B cell (primary cell): ENCODE measurements around the gene HTRA1. TPM values are rescaled to one million over a fixed set of nuclear protein-coding genes. Genes with fewer than 3 reads are reported as not detected.

ENCODE experiments used
- ATAC-seq: fragments of 200-7000 bp; cut with Tn5 transposase; one replicate; pipeline ENCODE4 v1.10.0; 2021; ENCODE audit warnings: low read depth, mild to moderate bottlenecking, moderate number of reproducible peaks, moderate library complexity
- CTCF ChIA-PET: fragments of 350-600 bp; sonication (Branson Sonifier 250); formaldehyde crosslinking; loops from one replicate; lab custom pipeline; 2021; ENCODE audit warnings: antibody characterized with exemption, inconsistent platforms; lab: Charles Lee
- POLR2A ChIA-PET: fragments of 350-600 bp; sonication (Branson Sonifier 250); formaldehyde crosslinking; loops from one replicate; lab custom pipeline; 2021; ENCODE audit warnings: antibody characterized with exemption; lab: Charles Lee
- DNase-seq: peaks from one replicate; pipeline ENCODE4 v3.0.0; 2013
- H2AFZ ChIP-seq: 2 replicates; pipeline ENCODE4 v1.6.1; 2012; ENCODE audit warnings: mild to moderate bottlenecking, low read depth, low read length; ENCODE audit not compliant: insufficient read depth, poor library complexity, severe bottlenecking
- H3K27ac ChIP-seq, 2 donors: 1 replicate in 1 of 2; 2 replicates in 1 of 2; pipeline ENCODE4 v1.5.1; 2012 to 2013; ENCODE audit warnings: low read length in 2 of 2, mild to moderate bottlenecking in 2 of 2, moderate library complexity in 1 of 2
- H3K27me3 ChIP-seq, 4 experiments: fragments of 200-600 bp in 1 of 4; sonication (generic) in 1 of 4; replicated peaks in 1 of 4; 1 replicate in 2 of 4; 2 replicates in 2 of 4; pipeline versions ENCODE4 v1.6.1 to v1.7.0; 2013 to 2016; ENCODE audit warnings: low read length in 3 of 4, mild to moderate bottlenecking in 2 of 4, mixed read lengths in 1 of 4, moderate library complexity in 1 of 4; ENCODE audit not compliant: insufficient read depth in 4 of 4, control insufficient read depth in 3 of 4; ENCODE audit errors: control extremely low read depth in 1 of 4
- H3K36me3 ChIP-seq, 2 experiments: replicated peaks in 1 of 2; 1 replicate in 1 of 2; 2 replicates in 1 of 2; pipeline versions ENCODE4 v1.6.1 to v1.7.1; 2013; ENCODE audit warnings: low read length in 1 of 2; ENCODE audit not compliant: insufficient read depth in 2 of 2, control insufficient read depth in 1 of 2; ENCODE audit errors: control extremely low read depth in 1 of 2, extremely low read depth in 1 of 2
- H3K4me1 ChIP-seq, 2 donors: fragments of 200-600 bp in 1 of 2; sonication (generic) in 1 of 2; 1 replicate in 1 of 2; 2 replicates in 1 of 2; pipeline versions ENCODE4 v1.5.1 to v1.6.1; 2013 to 2017; ENCODE audit warnings: low read length in 2 of 2; ENCODE audit not compliant: control insufficient read depth in 2 of 2, insufficient read depth in 2 of 2
- H3K4me2 ChIP-seq: replicated peaks from 2 replicates; pipeline ENCODE3; 2012; ENCODE audit warnings: mild to moderate bottlenecking, low read depth, low read length; ENCODE audit not compliant: poor library complexity, severe bottlenecking
- H3K4me3 ChIP-seq, 5 experiments: fragments of 200-600 bp in 1 of 5; sonication (generic) in 1 of 5; 1 replicate in 3 of 5; 2 replicates in 2 of 5; pipeline versions ENCODE4 v1.5.1 to v1.7.0; 2011 to 2016; ENCODE audit warnings: low read length in 4 of 5, mild to moderate bottlenecking in 4 of 5, low read depth in 2 of 5, control low read depth in 1 of 5, moderate library complexity in 1 of 5; ENCODE audit not compliant: insufficient read depth in 1 of 5; ENCODE audit errors: control extremely low read depth in 1 of 5, extremely low read depth in 1 of 5
- H3K79me2 ChIP-seq: fragments of 200-600 bp; sonication (generic); one replicate; pipeline ENCODE4 v1.6.0; 2016; ENCODE audit warnings: low read length; ENCODE audit not compliant: control insufficient read depth, insufficient read depth
- H3K9ac ChIP-seq: fragments of 200-600 bp; sonication (generic); 2 replicates; pipeline ENCODE4 v1.6.1; 2017; ENCODE audit warnings: mild to moderate bottlenecking, low read length, moderate library complexity
- H3K9me3 ChIP-seq, 3 donors: one replicate each; pipeline versions ENCODE4 v1.6.1 to v1.7.1; 2013; ENCODE audit warnings: low read length in 2 of 3; ENCODE audit not compliant: control insufficient read depth in 2 of 3, insufficient read depth in 1 of 3; ENCODE audit errors: control extremely low read depth in 1 of 3
- H4K20me1 ChIP-seq: 2 replicates; pipeline ENCODE4 v1.6.0; 2012; ENCODE audit warnings: mild to moderate bottlenecking, low read length; ENCODE audit not compliant: insufficient read depth, control insufficient read depth, poor library complexity, severe bottlenecking
- H3K27ac Mint-ChIP-seq: one replicate; pipeline ENCODE4 v1.8.0; 2021; ENCODE audit warnings: mixed read lengths
- H3K27me3 Mint-ChIP-seq: one replicate; pipeline ENCODE4 v1.8.0; 2021; ENCODE audit warnings: mixed read lengths
- H3K4me1 Mint-ChIP-seq: one replicate; pipeline ENCODE4 v1.8.0; 2021; ENCODE audit warnings: mixed read lengths
- H3K4me3 Mint-ChIP-seq: one replicate; pipeline ENCODE4 v1.8.0; 2021; ENCODE audit warnings: mixed read lengths
- H3K9me3 Mint-ChIP-seq: one replicate; pipeline ENCODE4 v1.8.0; 2022; ENCODE audit warnings: mixed read lengths; ENCODE audit not compliant: insufficient read depth
- CTCF ChIP-seq: fragments of 200-600 bp; IDR thresholded peaks from one replicate; pipeline ENCODE4 v1.8.0; 2022; ENCODE audit warnings: antibody characterized with exemption, mild to moderate bottlenecking
- EZH2 ChIP-seq: IDR thresholded peaks from 2 replicates; pipeline ENCODE4 v1.6.1; 2012; ENCODE audit warnings: borderline replicate concordance, low read depth, mild to moderate bottlenecking, moderate library complexity, low read length; ENCODE audit not compliant: insufficient read depth, poor library complexity, severe bottlenecking
- WGBS: methylation state at CpG from one replicate; pipeline ENCODE4 v1.1.5; 2013; ENCODE audit warnings: missing lambda C conversion rate; ENCODE audit not compliant: insufficient coverage; 5-methylcytosine and 5-hydroxymethylcytosine counted together
- intact Hi-C: fragments of 100-400 bp; cut with micrococcal nuclease; formaldehyde crosslinking; loops from one replicate; pipeline ENCODE4 v1.10.0; 2022
- polyA plus RNA-seq: library from polyadenylated mRNA; depleted of rRNA; stranded (reverse); fragments of >200 nt; gene quantifications from 2 replicates; pipeline ENCODE4 v1.2.3, GENCODE V29; 2012
- total RNA-seq, 2 donors: library from RNA; stranded (reverse); fragments of 120-200 nt in 1 of 2; gene quantifications; 1 replicate in 1 of 2; 2 replicates in 1 of 2; pipeline versions ENCODE4 v1.2.3 to v1.2.4, GENCODE V29; 2013 to 2022

The HTRA1 gene
- total and polyA plus RNA-seq, 2 donors (not counting 1 experiment from before 2014, with no cell fraction given) = not detected

DNA sequence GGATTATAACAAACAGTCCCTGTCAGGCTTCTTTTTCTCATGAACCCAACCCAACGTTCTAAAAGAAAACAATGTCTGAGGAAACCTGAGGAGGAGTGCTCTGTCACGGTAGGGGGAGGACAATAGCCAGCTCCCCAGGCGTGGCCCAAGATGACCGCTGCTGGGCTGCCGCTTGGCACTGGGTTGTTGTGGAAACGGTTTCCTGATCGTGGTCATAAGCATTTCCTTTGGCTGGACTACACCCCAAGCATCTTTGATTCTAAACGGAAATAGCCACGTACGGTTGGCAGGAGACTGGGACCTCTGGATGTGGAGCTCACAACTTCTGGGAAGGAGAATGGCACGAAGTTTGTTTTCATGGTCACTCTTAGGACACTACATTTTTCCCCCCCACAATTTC is 68.8 kb downstream of the HTRA1 start:
- no peak overlapping the region for H3K9ac ChIP-seq
- peaks cover 27% of the 10 kb centered on the region for H3K27me3 Mint-ChIP-seq
- no peaks in the 10 kb centered on the region for H3K9me3 Mint-ChIP-seq
- H3K36me3 ChIP-seq = no peaks in the 10 kb centered on the region
- H3K4me3 ChIP-seq = no peak overlapping the region
- POLR2A ChIA-PET = no interaction called here
- no peaks in the 10 kb centered on the region for H3K9me3 ChIP-seq
- no peaks in the 10 kb centered on the region for H3K4me1 Mint-ChIP-seq
- no peak overlapping the region for H3K4me2 ChIP-seq
- H3K4me1 ChIP-seq = no peaks in the 10 kb centered on the region
- H3K4me3 Mint-ChIP-seq = no peak overlapping the region
- no peak for ATAC-seq
- no peak for TF ChIP-seq EZH2
- no peak for TF ChIP-seq CTCF
- H4K20me1 ChIP-seq = no peaks in the 10 kb centered on the region
- intact Hi-C loops = no loop called here
- H3K79me2 ChIP-seq = no peaks in the 10 kb centered on the region
- 24% methylated on average over 9 of the region's 11 CpGs for WGBS
- H2AFZ ChIP-seq = no peak overlapping the region
- H3K27me3 ChIP-seq = peaks cover 0 to 2% (median 0%) of the 10 kb centered on the region in 4 experiments
- CTCF ChIA-PET = no interaction called here
- no peak overlapping the region for H3K27ac ChIP-seq
- DNase-seq = no peak
- no peak overlapping the region for H3K27ac Mint-ChIP-seq

GRCh38 chr10:122531261-122531660 is 69.9 kb downstream of the HTRA1 start:
- Mint-ChIP-seq H3K9me3 (no peaks in the 10 kb centered on the region), H3K4me3 (no peak overlapping the region), H3K4me1 (no peaks in the 10 kb centered on the region), H3K27ac (no peak overlapping the region), H3K27me3 (peaks cover 27% of the 10 kb centered on the region)
- 100% methylated on average over 2 of the region's 5 CpGs for WGBS
- POLR2A ChIA-PET = no interaction called here
- H3K79me2 ChIP-seq = no peaks in the 10 kb centered on the region
- H3K4me2 ChIP-seq = no peak overlapping the region
- DNase-seq = no peak
- no peak overlapping the region for H3K27ac ChIP-seq
- ATAC-seq = no peak
- no peak overlapping the region for H3K9ac ChIP-seq
- no peak overlapping the region for H2AFZ ChIP-seq
- no peaks in the 10 kb centered on the region for H3K9me3 ChIP-seq
- CTCF ChIA-PET = no interaction called here
- no peaks in the 10 kb centered on the region for H3K4me1 ChIP-seq
- H3K4me3 ChIP-seq = no peak overlapping the region
- peaks cover 0 to 2% (median 0%) of the 10 kb centered on the region in 4 experiments for H3K27me3 ChIP-seq
- no peaks in the 10 kb centered on the region for H4K20me1 ChIP-seq
- no peaks in the 10 kb centered on the region for H3K36me3 ChIP-seq
- TF ChIP-seq EZH2 (no peak), CTCF (no peak)
- intact Hi-C loops = no loop called here
